ENCODE results near the gene TALDO1.

- TF ChIP-seq, protein P1, sequence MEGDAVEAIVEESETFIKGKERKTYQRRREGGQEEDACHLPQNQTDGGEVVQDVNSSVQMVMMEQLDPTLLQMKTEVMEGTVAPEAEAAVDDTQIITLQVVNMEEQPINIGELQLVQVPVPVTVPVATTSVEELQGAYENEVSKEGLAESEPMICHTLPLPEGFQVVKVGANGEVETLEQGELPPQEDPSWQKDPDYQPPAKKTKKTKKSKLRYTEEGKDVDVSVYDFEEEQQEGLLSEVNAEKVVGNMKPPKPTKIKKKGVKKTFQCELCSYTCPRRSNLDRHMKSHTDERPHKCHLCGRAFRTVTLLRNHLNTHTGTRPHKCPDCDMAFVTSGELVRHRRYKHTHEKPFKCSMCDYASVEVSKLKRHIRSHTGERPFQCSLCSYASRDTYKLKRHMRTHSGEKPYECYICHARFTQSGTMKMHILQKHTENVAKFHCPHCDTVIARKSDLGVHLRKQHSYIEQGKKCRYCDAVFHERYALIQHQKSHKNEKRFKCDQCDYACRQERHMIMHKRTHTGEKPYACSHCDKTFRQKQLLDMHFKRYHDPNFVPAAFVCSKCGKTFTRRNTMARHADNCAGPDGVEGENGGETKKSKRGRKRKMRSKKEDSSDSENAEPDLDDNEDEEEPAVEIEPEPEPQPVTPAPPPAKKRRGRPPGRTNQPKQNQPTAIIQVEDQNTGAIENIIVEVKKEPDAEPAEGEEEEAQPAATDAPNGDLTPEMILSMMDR (IDR thresholded peaks at IDR 0.05; ENCODE audit: low read depth, low read length, poor library complexity, severe bottlenecking), result no peak
- no peak for TF ChIP-seq EZH2phosphoT487 (IDR thresholded peaks at IDR 0.05; ENCODE audit: borderline replicate concordance, low read length)
These were observed 26.6 kb downstream of the TALDO1 start for GRCh38 chr11:773830-774229.

All from DOHH2 (cell line).